Left ventricle myocardium inferior (tissue), 1 donor: ENCODE measurements around the gene HPGDS. TPM values are rescaled to one million over a fixed set of nuclear protein-coding genes. Genes with fewer than 3 reads are reported as not detected.

Source experiments
- DNase-seq: peaks from one replicate; pipeline ENCODE4 v3.0.0-alpha.2; 2020
- H3K27ac ChIP-seq: fragments of 200-600 bp; replicated peaks from 2 replicates; pipeline ENCODE4 v1.8.0; 2021
- H3K27me3 ChIP-seq: fragments of 200-600 bp; 2 replicates; pipeline ENCODE4 v1.8.0; 2021; ENCODE audit warnings: low read depth
- H3K36me3 ChIP-seq: fragments of 200-600 bp; 2 replicates; pipeline ENCODE4 v1.8.0; 2021
- H3K4me1 ChIP-seq: fragments of 200-600 bp; 2 replicates; pipeline ENCODE4 v1.8.0; 2021
- H3K4me3 ChIP-seq: fragments of 200-600 bp; 2 replicates; pipeline ENCODE4 v1.8.0; 2021; ENCODE audit warnings: mild to moderate bottlenecking, moderate library complexity
- H3K9me3 ChIP-seq: fragments of 200-600 bp; replicated peaks from 2 replicates; pipeline ENCODE4 v1.8.0; 2021
- intact Hi-C: fragments of 100-400 bp; cut with micrococcal nuclease; formaldehyde crosslinking; loops from one replicate; pipeline ENCODE4 v1.11.0; 2022
- total RNA-seq: library from RNA; stranded (reverse); fragmentation: NEBNext Ultra II Directional; extraction: Animal tissue kit (Norgen Biotek cat#: 25700); gene quantifications from one replicate; pipeline ENCODE4 v1.2.1, GENCODE V29; 2021
- TF ChIP-seq, protein P1 (sequence below): fragments of 200-600 bp; IDR thresholded peaks from 2 replicates; pipeline ENCODE4 v1.8.0; 2021; ENCODE audit warnings: antibody characterized with exemption, mild to moderate bottlenecking, borderline replicate concordance
- donor health status: DM: no; HTN: yes; CAD: no; lungs with severe emphysema.

HPGDS gene
- total RNA-seq, 1 donor from 2014 or later = 2.3 TPM

GRCh38 chr4:94357624-94358023, 15.0 kb upstream of the HPGDS start:
- Histone ChIP-seq H3K27me3 (no peaks in the 10 kb centered on the region), H3K9me3 (no peaks in the 10 kb centered on the region), H3K27ac (no peak overlapping the region), H3K4me1 (no peaks in the 10 kb centered on the region), H3K36me3 (no peaks in the 10 kb centered on the region), H3K4me3 (no peak overlapping the region)
- intact Hi-C loops = no loop called here
- TF ChIP-seq, protein P1, sequence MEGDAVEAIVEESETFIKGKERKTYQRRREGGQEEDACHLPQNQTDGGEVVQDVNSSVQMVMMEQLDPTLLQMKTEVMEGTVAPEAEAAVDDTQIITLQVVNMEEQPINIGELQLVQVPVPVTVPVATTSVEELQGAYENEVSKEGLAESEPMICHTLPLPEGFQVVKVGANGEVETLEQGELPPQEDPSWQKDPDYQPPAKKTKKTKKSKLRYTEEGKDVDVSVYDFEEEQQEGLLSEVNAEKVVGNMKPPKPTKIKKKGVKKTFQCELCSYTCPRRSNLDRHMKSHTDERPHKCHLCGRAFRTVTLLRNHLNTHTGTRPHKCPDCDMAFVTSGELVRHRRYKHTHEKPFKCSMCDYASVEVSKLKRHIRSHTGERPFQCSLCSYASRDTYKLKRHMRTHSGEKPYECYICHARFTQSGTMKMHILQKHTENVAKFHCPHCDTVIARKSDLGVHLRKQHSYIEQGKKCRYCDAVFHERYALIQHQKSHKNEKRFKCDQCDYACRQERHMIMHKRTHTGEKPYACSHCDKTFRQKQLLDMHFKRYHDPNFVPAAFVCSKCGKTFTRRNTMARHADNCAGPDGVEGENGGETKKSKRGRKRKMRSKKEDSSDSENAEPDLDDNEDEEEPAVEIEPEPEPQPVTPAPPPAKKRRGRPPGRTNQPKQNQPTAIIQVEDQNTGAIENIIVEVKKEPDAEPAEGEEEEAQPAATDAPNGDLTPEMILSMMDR = no peak
- DNase-seq = no peak

DNA sequence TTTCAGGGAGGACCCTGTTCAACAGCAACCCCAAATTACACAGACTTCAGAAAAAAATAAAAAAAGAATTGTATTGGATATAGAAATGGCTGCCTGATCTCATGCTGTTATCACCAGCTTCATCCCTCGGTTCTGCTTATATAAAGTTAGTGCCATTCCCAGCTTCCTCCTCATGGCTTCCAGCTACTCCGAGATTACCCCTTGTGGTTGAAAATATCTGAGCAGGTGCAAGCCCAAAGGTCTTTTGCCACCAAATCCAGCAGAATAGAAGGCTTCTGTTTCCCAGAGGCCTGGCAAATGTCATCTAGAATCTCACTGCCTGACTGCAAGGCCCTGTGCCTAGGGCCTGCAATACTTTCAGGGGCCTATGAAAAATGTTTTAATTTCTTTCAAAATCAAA, 13.8 kb upstream of the HPGDS start:
- H3K27ac ChIP-seq = no peak overlapping the region
- TF ChIP-seq, protein P1 = no peak
- no peak overlapping the region for H3K4me3 ChIP-seq
- intact Hi-C loops = no loop called here
- no peaks in the 10 kb centered on the region for H3K9me3 ChIP-seq
- H3K4me1 ChIP-seq = no peaks in the 10 kb centered on the region
- no peak for DNase-seq
- H3K27me3 ChIP-seq = no peaks in the 10 kb centered on the region
- H3K36me3 ChIP-seq = no peaks in the 10 kb centered on the region

DNA sequence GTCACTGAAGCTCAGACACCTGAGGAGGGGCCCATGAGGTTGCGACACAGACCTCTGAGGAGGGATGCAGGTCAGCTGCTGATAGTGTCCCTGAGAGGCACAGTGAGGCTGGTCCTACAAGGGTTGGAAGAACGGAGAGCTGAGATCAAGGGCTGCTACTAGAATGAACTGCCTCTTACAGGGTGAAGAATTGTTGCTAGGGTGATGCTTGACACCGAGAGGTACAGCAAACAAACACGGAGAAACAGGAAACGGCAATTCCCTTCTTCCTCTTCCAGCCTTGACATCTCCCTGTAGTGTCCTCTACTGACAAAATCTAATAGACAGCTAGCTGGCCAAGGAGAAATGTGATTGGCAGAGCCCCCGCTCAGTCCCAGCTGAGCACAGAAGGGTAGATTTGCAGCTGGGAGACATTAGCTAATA, 11.8 kb upstream of the HPGDS start:
- no peak overlapping the region for H3K4me3 ChIP-seq
- TF ChIP-seq, protein P1 = no peak
- H3K27me3 ChIP-seq = no peaks in the 10 kb centered on the region
- H3K9me3 ChIP-seq = no peaks in the 10 kb centered on the region
- no peaks in the 10 kb centered on the region for H3K4me1 ChIP-seq
- intact Hi-C loops = no loop called here
- H3K36me3 ChIP-seq = no peaks in the 10 kb centered on the region
- no peak for DNase-seq
- no peak overlapping the region for H3K27ac ChIP-seq

DNA sequence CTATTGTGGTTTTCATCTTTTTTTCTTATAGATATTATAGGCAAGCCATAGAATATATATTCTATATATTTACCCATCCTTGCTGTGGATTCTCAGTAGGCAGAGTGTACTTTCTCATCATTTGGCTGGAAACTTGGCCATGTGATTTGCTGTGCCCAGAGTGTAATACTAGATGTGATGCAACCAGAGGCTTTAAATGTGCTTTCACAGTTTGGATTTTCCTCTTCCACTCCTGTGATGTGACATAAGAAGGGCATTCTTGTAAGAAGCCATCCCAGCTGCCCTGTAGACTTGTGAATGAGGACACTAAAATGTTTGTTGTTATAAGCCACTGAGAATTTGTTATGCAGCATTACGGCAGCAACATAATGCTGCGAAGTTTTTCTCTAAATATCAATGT, 10.4 kb upstream of the HPGDS start:
- Histone ChIP-seq H3K27ac (no peak overlapping the region), H3K4me1 (no peaks in the 10 kb centered on the region), H3K9me3 (no peaks in the 10 kb centered on the region), H3K27me3 (no peaks in the 10 kb centered on the region), H3K4me3 (no peak overlapping the region), H3K36me3 (no peaks in the 10 kb centered on the region)
- TF ChIP-seq, protein P1 = no peak
- intact Hi-C loops = no loop called here
- DNase-seq = no peak

GRCh38 chr4:94352163-94352562, 9.5 kb upstream of the HPGDS start:
- Histone ChIP-seq H3K4me1 (no peaks in the 10 kb centered on the region), H3K27ac (no peak overlapping the region), H3K9me3 (no peaks in the 10 kb centered on the region), H3K4me3 (no peak overlapping the region), H3K27me3 (no peaks in the 10 kb centered on the region), H3K36me3 (no peaks in the 10 kb centered on the region)
- intact Hi-C loops = no loop called here
- TF ChIP-seq, protein P1 = no peak
- DNase-seq = no peak

DNA sequence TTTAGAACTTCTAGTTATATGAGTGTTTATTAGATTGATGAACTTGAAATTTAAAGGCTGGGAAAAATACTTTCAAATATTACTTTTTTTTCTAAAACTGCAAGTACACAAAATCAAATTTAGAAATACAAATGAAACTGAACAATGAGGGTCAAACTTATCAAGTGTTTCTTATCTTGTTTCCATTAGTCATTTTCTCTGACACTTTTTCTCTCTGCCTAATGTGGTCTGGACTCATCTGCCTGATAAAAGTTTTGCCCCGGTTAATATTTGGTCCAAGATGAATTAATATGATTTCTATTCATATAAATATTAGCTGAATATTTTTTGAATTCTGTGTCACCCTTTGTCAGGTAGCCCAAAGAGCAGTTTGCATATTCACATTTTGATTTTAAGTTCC, 8.7 kb upstream of the HPGDS start:
- TF ChIP-seq, protein P1 = no peak
- Histone ChIP-seq H3K27me3 (no peaks in the 10 kb centered on the region), H3K27ac (no peak overlapping the region), H3K4me3 (no peak overlapping the region), H3K4me1 (no peaks in the 10 kb centered on the region), H3K36me3 (no peaks in the 10 kb centered on the region), H3K9me3 (no peaks in the 10 kb centered on the region)
- no peak for DNase-seq
- intact Hi-C loops = no loop called here
